Keratinocyte (primary cell): ENCODE results near the gene ATXN7L2. TPM values are rescaled to one million over a fixed set of nuclear protein-coding genes. Genes with fewer than 3 reads are reported as not detected.

Experiments used
- DNase-seq: peaks from one replicate; pipeline ENCODE4 v3.0.0-alpha.2; 2011; ENCODE audit warnings: low read depth, missing footprints, low spot score
- FAIRE-seq: peaks from 2 replicates; lab custom pipeline; 2011; peaks lifted over from hg19 to GRCh38; lab: Jason Lieb, UNC
- H2AFZ ChIP-seq: 2 replicates; pipeline ENCODE4 v1.6.0; 2012; ENCODE audit warnings: low read length, control low read depth, inconsistent platforms; ENCODE audit not compliant: control insufficient read depth
- H3K27ac ChIP-seq: 2 replicates; pipeline ENCODE4 v1.5.1; 2011; ENCODE audit warnings: low read length; ENCODE audit not compliant: control insufficient read depth, insufficient read depth
- H3K27me3 ChIP-seq: 3 replicates; pipeline ENCODE4 v1.6.0; 2011; ENCODE audit warnings: low read length; ENCODE audit not compliant: control insufficient read depth, insufficient read depth; ENCODE audit errors: extremely low read depth
- H3K36me3 ChIP-seq, 2 experiments: 2 replicates in 1 of 2; 3 replicates in 1 of 2; pipeline ENCODE4 v1.5.1; 2011; ENCODE audit warnings: low read length in 2 of 2, mild to moderate bottlenecking in 1 of 2; ENCODE audit not compliant: control insufficient read depth in 2 of 2, insufficient read depth in 2 of 2; ENCODE audit errors: extremely low read depth in 1 of 2
- H3K4me1 ChIP-seq: 3 replicates; pipeline ENCODE4 v1.5.1; 2011; ENCODE audit warnings: low read length; ENCODE audit not compliant: control insufficient read depth, insufficient read depth; ENCODE audit errors: extremely low read depth
- H3K4me2 ChIP-seq: 3 replicates; pipeline ENCODE4 v1.6.0; 2011; ENCODE audit warnings: low read depth, low read length; ENCODE audit not compliant: control insufficient read depth, insufficient read depth; ENCODE audit errors: extremely low read depth
- H3K4me3 ChIP-seq, 3 experiments: fragments of 200-600 bp in 1 of 3; sonication (generic) in 1 of 3; 2 replicates in 2 of 3; 3 replicates in 1 of 3; pipeline ENCODE4 v1.5.1; 2011 to 2016; ENCODE audit warnings: low read length in 3 of 3, mild to moderate bottlenecking in 3 of 3, control low read depth in 2 of 3, inconsistent platforms in 1 of 3, low read depth in 1 of 3, mixed read lengths in 1 of 3, mixed run types in 1 of 3, moderate library complexity in 1 of 3; ENCODE audit not compliant: control insufficient read depth in 2 of 3, insufficient read depth in 2 of 3; ENCODE audit errors: extremely low read depth in 1 of 3
- H3K79me2 ChIP-seq: 2 replicates; pipeline ENCODE4 v1.6.0; 2012; ENCODE audit warnings: low read length; ENCODE audit not compliant: control insufficient read depth, insufficient read depth
- H3K9ac ChIP-seq: 3 replicates; pipeline ENCODE4 v1.6.0; 2011; ENCODE audit warnings: low read length; ENCODE audit not compliant: control insufficient read depth, insufficient read depth; ENCODE audit errors: extremely low read depth
- H3K9me1 ChIP-seq: 3 replicates; pipeline ENCODE4 v1.6.0; 2011; ENCODE audit warnings: low read length; ENCODE audit not compliant: control insufficient read depth, insufficient read depth; ENCODE audit errors: extremely low read depth
- H3K9me3 ChIP-seq: 2 replicates; pipeline ENCODE4 v1.5.1; 2012; ENCODE audit warnings: low read depth, low read length; ENCODE audit not compliant: control insufficient read depth
- H4K20me1 ChIP-seq: 3 replicates; pipeline ENCODE4 v1.6.0; 2011; ENCODE audit warnings: low read length; ENCODE audit not compliant: control insufficient read depth, insufficient read depth; ENCODE audit errors: extremely low read depth
- CTCF ChIP-seq, 3 experiments: IDR thresholded peaks in 1 of 3; conservative IDR thresholded peaks in 1 of 3; optimal IDR thresholded peaks in 1 of 3; 2 replicates in 2 of 3; 3 replicates in 1 of 3; pipeline versions ENCODE3 to v1.5.1; 2011; ENCODE audit warnings: low read length in 3 of 3, mild to moderate bottlenecking in 3 of 3, moderate library complexity in 2 of 3, control low read depth in 1 of 3, inconsistent platforms in 1 of 3; ENCODE audit not compliant: insufficient read depth in 2 of 3; ENCODE audit errors: extremely low read depth in 1 of 3
- EZH2 ChIP-seq: IDR thresholded peaks from one replicate; pipeline ENCODE4 v1.6.1; 2012; ENCODE audit warnings: inconsistent platforms, mild to moderate bottlenecking, low read length, moderate library complexity
- dilution Hi-C: fragments of 300-500 bp; cut with MboI; formaldehyde crosslinking; loops from one replicate; pipeline ENCODE4 v1.7.0; 2020; ENCODE audit warnings: low sequenced_read_pairs; ENCODE audit not compliant: extremely low pct_ligation_motif_present
- polyA plus RNA-seq, 5 experiments: library from polyadenylated mRNA; depleted of rRNA in 3 of 5; stranded (reverse) in 3 of 5; stranded (forward) in 1 of 5; unstranded in 1 of 5; fragments of >200 nt; gene quantifications; 1 replicate in 1 of 5; 2 replicates in 3 of 5; 3 replicates in 1 of 5; pipeline versions ENCODE4 v1.2.1 to v1.2.3, GENCODE V29; 2011 to 2012; ENCODE audit warnings: missing spikeins in 2 of 5, low read depth in 1 of 5, low replicate concordance in 1 of 5

Gene ATXN7L2
- polyA plus RNA-seq, 1 donor (not counting 4 experiments of a cell fraction or from before 2014, with no cell fraction given): 1.2 TPM

GRCh38 chr1:109532365-109533136 lies 48.8 kb downstream of the ATXN7L2 start:
- H3K9me3 ChIP-seq: no peaks in the 10 kb centered on the region
- H2AFZ ChIP-seq: peak overlapping the region; percentile 62
- TF ChIP-seq EZH2 (no peak), CTCF (optimal IDR thresholded peaks at IDR 0.05 in 1 of 3, IDR thresholded peaks at IDR 0.05 in 1 of 3, conservative IDR thresholded peaks at IDR 0.05 in 1 of 3; ENCODE audit: extremely low read depth in 1 of 3, insufficient read depth in 2 of 3, low read length in 3 of 3) (peak; percentile 95 to 97 (median 96))
- no peaks in the 10 kb centered on the region for H3K79me2 ChIP-seq
- H3K9ac ChIP-seq: no peak overlapping the region
- H3K27ac ChIP-seq: no peak overlapping the region
- no peaks in the 10 kb centered on the region for H3K36me3 ChIP-seq
- DNase-seq (peak; percentile 40), FAIRE-seq (peak; percentile 72)
- no peaks in the 10 kb centered on the region for H3K9me1 ChIP-seq
- peaks cover 6% of the 10 kb centered on the region for H3K4me1 ChIP-seq
- dilution Hi-C loops: no loop called here
- H3K27me3 ChIP-seq: no peaks in the 10 kb centered on the region
- H4K20me1 ChIP-seq: no peaks in the 10 kb centered on the region
- H3K4me2 ChIP-seq: peak overlapping the region; percentile 44
- H3K4me3 ChIP-seq: no peak overlapping the region

- Histone ChIP-seq H3K79me2 (no peaks in the 10 kb centered on the region), H3K9ac (no peak overlapping the region), H3K4me1 (peaks cover 6% of the 10 kb centered on the region), H3K4me2 (no peak overlapping the region), H3K4me3 (no peak overlapping the region), H3K36me3 (no peaks in the 10 kb centered on the region), H3K9me3 (no peaks in the 10 kb centered on the region), H4K20me1 (no peaks in the 10 kb centered on the region), H3K27ac (no peak overlapping the region), H3K27me3 (no peaks in the 10 kb centered on the region), H3K9me1 (no peaks in the 10 kb centered on the region), H2AFZ (no peak overlapping the region)
- FAIRE-seq (no peak), DNase-seq (no peak)
- dilution Hi-C loops: no loop called here
- TF ChIP-seq CTCF (optimal IDR thresholded peaks at IDR 0.05 in 1 of 3, IDR thresholded peaks at IDR 0.05 in 1 of 3, conservative IDR thresholded peaks at IDR 0.05 in 1 of 3; ENCODE audit: extremely low read depth in 1 of 3, insufficient read depth in 2 of 3, low read length in 3 of 3) (no peak), EZH2 (no peak)
Measured at GRCh38 chr1:109534307-109534858, 50.7 kb downstream of the ATXN7L2 start.
